Smooth muscle cell (in vitro differentiated cells): ENCODE results near the gene KCNG3. TPM values are rescaled to one million over a fixed set of nuclear protein-coding genes. Genes with fewer than 3 reads are reported as not detected.

Experiments
- DNase-seq: peaks from one replicate; lab custom pipeline; 2025; ENCODE audit not compliant: unreplicated experiment; lab: John Stamatoyannopoulos, UW
- H2AFZ ChIP-seq: fragments of 200-600 bp; sonication (generic); 2 replicates; pipeline ENCODE4 v1.6.0; 2016; ENCODE audit warnings: antibody characterized with exemption, low read depth, mild to moderate bottlenecking
- H3F3A ChIP-seq: fragments of 200-600 bp; sonication (generic); 2 replicates; pipeline ENCODE4 v1.6.0; 2017; ENCODE audit warnings: antibody characterized with exemption, low read depth
- H3K27ac ChIP-seq: fragments of 200-600 bp; sonication (generic); 2 replicates; pipeline ENCODE4 v1.5.1; 2016; ENCODE audit warnings: low read depth, mild to moderate bottlenecking
- H3K27me3 ChIP-seq: fragments of 200-600 bp; sonication (generic); 2 replicates; pipeline ENCODE4 v1.6.1; 2016; ENCODE audit warnings: low read depth, mild to moderate bottlenecking
- H3K36me3 ChIP-seq: fragments of 200-600 bp; sonication (generic); 2 replicates; pipeline ENCODE4 v1.5.1; 2016; ENCODE audit warnings: low read depth
- H3K4me1 ChIP-seq: fragments of 200-600 bp; sonication (generic); 2 replicates; pipeline ENCODE4 v1.5.1; 2016; ENCODE audit warnings: low read depth
- H3K4me2 ChIP-seq: fragments of 200-600 bp; sonication (generic); 2 replicates; pipeline ENCODE4 v1.6.0; 2016; ENCODE audit warnings: mild to moderate bottlenecking
- H3K4me3 ChIP-seq: fragments of 200-600 bp; sonication (generic); 2 replicates; pipeline ENCODE4 v1.5.1; 2016; ENCODE audit warnings: mild to moderate bottlenecking
- H3K79me2 ChIP-seq: fragments of 200-600 bp; sonication (generic); 2 replicates; pipeline ENCODE4 v1.6.0; 2016; ENCODE audit warnings: low read depth, mild to moderate bottlenecking
- H3K9ac ChIP-seq: fragments of 200-600 bp; sonication (generic); 2 replicates; pipeline ENCODE4 v1.6.0; 2016; ENCODE audit warnings: low read depth
- H3K9me3 ChIP-seq: fragments of 200-600 bp; sonication (generic); replicated peaks from 2 replicates; pipeline ENCODE4 v1.5.1; 2016; ENCODE audit warnings: low read depth
- H4K20me1 ChIP-seq: fragments of 200-600 bp; sonication (generic); 2 replicates; pipeline ENCODE4 v1.6.0; 2016; ENCODE audit warnings: low read depth
- CTCF ChIP-seq: fragments of 200-600 bp; sonication (generic); IDR thresholded peaks from 2 replicates; pipeline ENCODE4 v1.5.1; 2017; ENCODE audit warnings: borderline replicate concordance, mild to moderate bottlenecking, antibody characterized with exemption; ENCODE audit not compliant: insufficient read depth, poor library complexity, severe bottlenecking
- WGBS: methylation state at CpG from one replicate; pipeline ENCODE4 v1.1.7; 2016; ENCODE audit warnings: low lambda C conversion rate; 5-methylcytosine and 5-hydroxymethylcytosine counted together
- polyA plus RNA-seq: library from polyadenylated mRNA; unstranded; fragments of >200 nt; fragmentation: Nextera tagmentation; extraction: Ambion mirVana; gene quantifications from 2 replicates; pipeline ENCODE4 v1.2.1, GENCODE V29; 2016
- total RNA-seq: library from RNA; depleted of rRNA; stranded (reverse); fragments of >200 nt; gene quantifications from 2 replicates; pipeline ENCODE4 v1.2.3, GENCODE V29; 2014

The KCNG3 gene
- total and polyA plus RNA-seq, 2 experiments from 2014 or later: not detected

- Histone ChIP-seq H3K27ac (no peak overlapping the region), H3K4me3 (no peak overlapping the region), H4K20me1 (no peaks in the 10 kb centered on the region), H3K4me1 (no peaks in the 10 kb centered on the region), H3K4me2 (no peak overlapping the region), H3K9me3 (no peaks in the 10 kb centered on the region), H3K79me2 (no peaks in the 10 kb centered on the region), H3K27me3 (no peaks in the 10 kb centered on the region), H3F3A (no peaks in the 10 kb centered on the region), H3K36me3 (no peaks in the 10 kb centered on the region), H3K9ac (no peak overlapping the region), H2AFZ (no peak overlapping the region)
- DNase-seq: no peak
- TF ChIP-seq CTCF: no peak
- 84% methylated on average over 3 of the region's 3 CpGs for WGBS
Measured at GRCh38 chr2:42456126-42456839, 37.5 kb downstream of the KCNG3 start.

DNA sequence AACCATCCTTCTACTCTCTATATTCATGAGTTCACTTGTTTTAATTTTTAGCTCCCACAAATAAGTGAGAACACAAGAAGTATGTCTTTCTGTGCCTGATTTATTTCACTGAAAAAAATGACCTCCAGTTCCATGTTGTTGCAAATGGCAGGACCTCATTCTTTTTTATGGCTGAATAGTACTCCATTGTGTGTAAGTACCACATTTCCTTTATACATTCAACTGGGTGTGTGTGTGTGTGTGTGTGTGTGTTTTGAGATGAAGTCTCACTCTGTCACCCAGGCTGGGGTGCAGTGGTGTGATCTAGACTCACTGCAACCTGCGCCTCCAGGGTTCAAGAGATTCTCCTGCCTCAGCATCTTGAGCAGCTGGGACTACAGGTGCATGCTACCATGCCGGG, 41.2 kb downstream of the KCNG3 start:
- 92% methylated on average over 2 of the region's 2 CpGs for WGBS
- H3K36me3 ChIP-seq: no peaks in the 10 kb centered on the region
- TF ChIP-seq CTCF: no peak

GRCh38 chr2:42450136-42450535, 43.6 kb downstream of the KCNG3 start:
- no peak overlapping the region for H3K4me3 ChIP-seq
- H3K79me2 ChIP-seq: no peaks in the 10 kb centered on the region
- no peak for DNase-seq
- no peaks in the 10 kb centered on the region for H3K4me1 ChIP-seq
- no peaks in the 10 kb centered on the region for H3K27me3 ChIP-seq
- 66% methylated on average over 2 of the region's 2 CpGs for WGBS
- H3K9ac ChIP-seq: no peak overlapping the region
- TF ChIP-seq CTCF: no peak
- H3K9me3 ChIP-seq: no peaks in the 10 kb centered on the region
- H3K4me2 ChIP-seq: no peak overlapping the region
- H4K20me1 ChIP-seq: no peaks in the 10 kb centered on the region
- no peak overlapping the region for H3K27ac ChIP-seq
- no peaks in the 10 kb centered on the region for H3F3A ChIP-seq
- H2AFZ ChIP-seq: no peak overlapping the region
- H3K36me3 ChIP-seq: no peaks in the 10 kb centered on the region

More for the DNA sequence above, 41.2 kb downstream of the KCNG3 start:
- Histone ChIP-seq H3K79me2 (no peaks in the 10 kb centered on the region), H3K9me3 (no peaks in the 10 kb centered on the region), H4K20me1 (no peaks in the 10 kb centered on the region), H3K4me1 (no peaks in the 10 kb centered on the region), H3K27me3 (no peaks in the 10 kb centered on the region), H3K9ac (no peak overlapping the region), H2AFZ (no peak overlapping the region), H3K4me2 (no peak overlapping the region), H3K27ac (no peak overlapping the region), H3K4me3 (no peak overlapping the region), H3F3A (no peaks in the 10 kb centered on the region)
- DNase-seq: no peak
